ENCODE results near the gene CORO2A.

GRCh38 chr9:98159790-98160189, 32.6 kb downstream of the CORO2A start:
- TF ChIP-seq CTCF (conservative IDR thresholded peaks at IDR 0.05) = no peak
- TF ChIP-seq EZH2 (IDR thresholded peaks at IDR 0.05; ENCODE audit: low read depth) = no peak
